ENCODE data around the gene UCN2. TPM values are rescaled to one million over a fixed set of nuclear protein-coding genes. Genes with fewer than 3 reads are reported as not detected.
"Not testable (repeated sequence)": the region's sequence is repeated elsewhere in the genome, so short reads cannot be mapped to it uniquely, and the experiment has no call there.

UCN2 gene
- total RNA-seq, 2 experiments from 2014 or later, result 0.16 TPM; not detected in 1

- H3K4me1 ChIP-seq (ENCODE audit: insufficient read depth, low read length, poor library complexity, severe bottlenecking), result peaks cover 27% of the 10 kb centered on the region
- no peaks in the 10 kb centered on the region for H3K9me2 ChIP-seq (ENCODE audit: insufficient read depth, low read length)
- no peak overlapping the region for H3K4me3 ChIP-seq (ENCODE audit: low read depth, low read length, poor library complexity, severe bottlenecking)
- H3K4me2 ChIP-seq (ENCODE audit: low read length), result no peak overlapping the region
- intact Hi-C loops (cut with micrococcal nuclease; ENCODE audit: unreplicated experiment), result no loop called here
- no peaks in the 10 kb centered on the region for H3K36me3 ChIP-seq (ENCODE audit: insufficient read depth, low read length)
- no TSS peak for BruUV-seq (replicated peaks)
- no peak overlapping the region for H2AFZ ChIP-seq (ENCODE audit: low read length)
- ChIA-PET POLR2A (no interaction called here), CTCF (ENCODE audit: unreplicated experiment) (interaction anchor here (1.0 kb wide), 1 partner anchor 87 kb away, joined by 3 read pairs; a partner anchor contains a TSS)
- no peaks in the 10 kb centered on the region for H3K9me3 ChIP-seq (ENCODE audit: low read length)
- no peaks in the 10 kb centered on the region for H4K20me1 ChIP-seq (ENCODE audit: insufficient read depth, low read length)
- DNase-seq (ENCODE audit: low spot score), result no peak
- H3K79me2 ChIP-seq (ENCODE audit: insufficient read depth, low read depth, low read length), result no peaks in the 10 kb centered on the region
- TF ChIP-seq EZH2phosphoT487 (IDR thresholded peaks at IDR 0.05; ENCODE audit: borderline replicate concordance, low read depth, low read length) (no peak), CTCF (conservative IDR thresholded peaks at IDR 0.05; ENCODE audit: low read length) (no peak)
- H3K27ac ChIP-seq (ENCODE audit: low read depth, low read length, poor library complexity, severe bottlenecking), result no peak overlapping the region
Measured at GRCh38 chr3:48553361-48553760, 10.2 kb downstream of the UCN2 start.

GRCh38 chr3:48552111-48552951, 11.2 kb downstream of the UCN2 start:
- intact Hi-C loops (cut with micrococcal nuclease; ENCODE audit: unreplicated experiment), result no loop called here
- ChIA-PET CTCF (ENCODE audit: unreplicated experiment) (no interaction called here), POLR2A (interaction anchor here (0.6 kb wide), 1 partner anchor 15 kb away, joined by 3 read pairs; no protein-coding TSS in a partner anchor)
- Histone ChIP-seq H3K27ac (ENCODE audit: low read depth, low read length, poor library complexity, severe bottlenecking) (no peak overlapping the region), H3K9me2 (ENCODE audit: insufficient read depth, low read length) (no peaks in the 10 kb centered on the region), H3K4me3 (ENCODE audit: low read depth, low read length, poor library complexity, severe bottlenecking) (no peak overlapping the region), H2AFZ (ENCODE audit: low read length) (no peak overlapping the region), H3K9me3 (ENCODE audit: low read length) (no peaks in the 10 kb centered on the region), H3K36me3 (ENCODE audit: insufficient read depth, low read length) (no peaks in the 10 kb centered on the region), H3K4me2 (ENCODE audit: low read length) (no peak overlapping the region), H3K79me2 (ENCODE audit: insufficient read depth, low read depth, low read length) (no peaks in the 10 kb centered on the region), H3K4me1 (ENCODE audit: insufficient read depth, low read length, poor library complexity, severe bottlenecking) (peaks cover 17% of the 10 kb centered on the region), H4K20me1 (ENCODE audit: insufficient read depth, low read length) (no peaks in the 10 kb centered on the region)
- BruUV-seq (replicated peaks), result no TSS peak
- DNase-seq (ENCODE audit: low spot score), result no peak
- TF ChIP-seq CTCF (conservative IDR thresholded peaks at IDR 0.05; ENCODE audit: low read length) (no peak), EZH2phosphoT487 (IDR thresholded peaks at IDR 0.05; ENCODE audit: borderline replicate concordance, low read depth, low read length) (no peak)

GRCh38 chr3:48551651-48552050, 11.9 kb downstream of the UCN2 start:
- H3K27ac ChIP-seq (ENCODE audit: low read depth, low read length, poor library complexity, severe bottlenecking); H3K36me3 ChIP-seq (ENCODE audit: insufficient read depth, low read length); BruUV-seq (replicated peaks); H3K9me3 ChIP-seq (ENCODE audit: low read length); intact Hi-C loops (cut with micrococcal nuclease; ENCODE audit: unreplicated experiment); H2AFZ ChIP-seq (ENCODE audit: low read length); H4K20me1 ChIP-seq (ENCODE audit: insufficient read depth, low read length); H3K4me2 ChIP-seq (ENCODE audit: low read length); H3K9me2 ChIP-seq (ENCODE audit: insufficient read depth, low read length); H3K4me3 ChIP-seq (ENCODE audit: low read depth, low read length, poor library complexity, severe bottlenecking); H3K79me2 ChIP-seq (ENCODE audit: insufficient read depth, low read depth, low read length); DNase-seq (ENCODE audit: low spot score): not testable (repeated sequence)
- ChIA-PET CTCF (ENCODE audit: unreplicated experiment) (interaction anchor here (0.6 kb wide), 1 partner anchor 89 kb away, joined by 4 read pairs; no protein-coding TSS in a partner anchor), POLR2A (interaction anchor here (0.6 kb wide), 1 partner anchor 45 kb away, joined by 3 read pairs; no protein-coding TSS in a partner anchor)
- H3K4me1 ChIP-seq (ENCODE audit: insufficient read depth, low read length, poor library complexity, severe bottlenecking), result peaks cover 15% of the 10 kb centered on the region

Measured in OCI-LY7 (cell line).